HG03159 (cell line): Measurements from ENCODE around the gene RFX4.

Experiments
- ATAC-seq: cut with Tn5 transposase; IDR thresholded peaks from one replicate; pipeline ENCODE4 v1.9.1; 2021; ENCODE audit warnings: mild to moderate bottlenecking, moderate library complexity; ENCODE audit not compliant: unreplicated experiment

RFX4 gene

DNA sequence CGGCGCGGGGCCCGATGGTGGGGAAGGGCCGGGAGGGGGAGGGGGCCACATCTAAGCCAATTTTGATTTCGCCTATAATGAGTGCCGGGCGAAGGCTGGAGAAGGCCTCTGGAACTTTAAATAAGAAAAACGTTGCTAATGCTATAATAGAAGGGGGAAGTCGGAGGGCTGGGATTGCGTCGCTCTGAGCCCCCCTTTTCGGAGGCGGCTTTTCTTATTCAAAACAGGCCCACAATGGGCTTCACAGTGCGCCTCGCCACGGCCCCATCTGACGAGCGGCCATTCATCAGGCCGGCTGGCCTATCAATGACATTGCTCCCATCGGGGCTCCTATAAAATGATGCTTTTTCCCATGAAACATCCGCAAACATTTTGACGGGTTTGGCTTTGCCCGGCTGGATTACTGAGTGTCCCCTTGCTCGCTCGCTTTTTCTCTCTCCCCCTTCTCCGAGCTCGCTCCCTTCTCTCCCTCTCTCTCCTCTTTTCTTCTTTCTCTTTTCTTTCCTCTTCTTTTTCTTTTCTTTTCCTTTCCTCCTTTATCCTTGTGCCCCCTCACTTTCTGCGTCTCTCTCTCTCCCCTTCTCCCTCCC is at the start of gene RFX4:
TSS of gene RFX4 (plus strand) at position 364 of the 590 bp plus-strand sequence. CDS start 317 bp downstream, outside the sequence.
- no peak for ATAC-seq

- no peak for ATAC-seq
Measured at GRCh38 chr12:106541201-106541600, 41.6 kb upstream of the RFX4 start.

- ATAC-seq = no peak
Measured at GRCh38 chr12:106551410-106551809, 31.4 kb upstream of the RFX4 start.

DNA sequence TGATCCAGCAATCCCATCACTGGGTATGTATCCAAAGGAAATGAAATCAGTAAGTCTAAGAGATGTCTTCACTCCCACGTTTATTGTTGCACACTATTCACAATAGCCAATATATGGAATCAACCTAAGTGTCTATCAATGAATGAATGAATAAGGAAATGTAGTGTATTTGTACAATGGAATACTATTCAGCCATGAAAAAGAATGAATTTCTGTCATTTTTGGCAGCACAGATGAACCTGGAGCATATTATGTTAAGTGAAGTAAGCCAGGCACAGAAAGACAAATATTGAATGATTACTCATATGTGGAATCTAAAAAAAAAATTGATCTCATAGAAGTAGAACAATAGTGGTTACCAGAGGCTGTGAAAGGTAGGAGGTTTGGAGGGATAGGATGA is 30.6 kb upstream of the RFX4 start:
- no peak for ATAC-seq

GRCh38 chr12:106564678-106565329 is 18.0 kb upstream of the RFX4 start:
- ATAC-seq = no peak

- ATAC-seq = no peak
Measured at GRCh38 chr12:106566771-106567170, 16.0 kb upstream of the RFX4 start.

DNA sequence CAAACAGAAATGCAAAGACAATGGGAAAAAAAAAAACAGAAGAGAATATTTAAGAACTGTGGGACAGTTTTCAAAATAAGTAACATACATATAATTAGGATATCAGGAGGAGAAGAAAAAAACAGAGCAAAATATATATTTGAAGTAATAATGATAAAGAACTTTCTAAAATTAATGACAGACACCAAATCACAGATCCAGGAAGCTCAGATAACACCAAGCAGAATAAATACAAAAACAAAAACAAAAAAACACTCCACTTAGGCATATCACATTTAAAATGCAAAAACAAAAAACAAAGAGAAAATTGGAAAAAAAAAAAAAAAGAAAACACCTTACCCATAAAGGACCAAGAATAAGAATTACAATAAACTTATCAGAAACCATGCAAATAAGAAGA is 9.6 kb upstream of the RFX4 start:
- ATAC-seq = no peak

DNA sequence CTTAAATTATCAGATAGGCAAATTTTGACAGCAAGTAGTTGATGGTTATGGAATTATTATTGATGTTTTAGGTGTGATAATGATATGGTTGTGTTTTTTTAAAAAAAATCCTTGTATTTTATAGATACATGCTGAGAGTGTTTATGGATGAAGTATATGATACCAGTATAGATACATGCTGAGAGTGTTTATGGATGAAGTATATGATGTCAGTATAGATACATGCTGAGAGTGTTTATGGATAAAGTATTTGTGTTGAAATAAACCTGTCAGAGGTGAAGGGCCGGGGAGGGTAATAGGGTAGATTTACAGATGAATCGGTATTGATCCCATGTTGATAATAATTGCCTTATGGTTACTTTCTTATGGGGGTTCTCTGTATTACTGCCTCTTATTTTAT is 6.0 kb upstream of the RFX4 start:
- ATAC-seq = no peak

DNA sequence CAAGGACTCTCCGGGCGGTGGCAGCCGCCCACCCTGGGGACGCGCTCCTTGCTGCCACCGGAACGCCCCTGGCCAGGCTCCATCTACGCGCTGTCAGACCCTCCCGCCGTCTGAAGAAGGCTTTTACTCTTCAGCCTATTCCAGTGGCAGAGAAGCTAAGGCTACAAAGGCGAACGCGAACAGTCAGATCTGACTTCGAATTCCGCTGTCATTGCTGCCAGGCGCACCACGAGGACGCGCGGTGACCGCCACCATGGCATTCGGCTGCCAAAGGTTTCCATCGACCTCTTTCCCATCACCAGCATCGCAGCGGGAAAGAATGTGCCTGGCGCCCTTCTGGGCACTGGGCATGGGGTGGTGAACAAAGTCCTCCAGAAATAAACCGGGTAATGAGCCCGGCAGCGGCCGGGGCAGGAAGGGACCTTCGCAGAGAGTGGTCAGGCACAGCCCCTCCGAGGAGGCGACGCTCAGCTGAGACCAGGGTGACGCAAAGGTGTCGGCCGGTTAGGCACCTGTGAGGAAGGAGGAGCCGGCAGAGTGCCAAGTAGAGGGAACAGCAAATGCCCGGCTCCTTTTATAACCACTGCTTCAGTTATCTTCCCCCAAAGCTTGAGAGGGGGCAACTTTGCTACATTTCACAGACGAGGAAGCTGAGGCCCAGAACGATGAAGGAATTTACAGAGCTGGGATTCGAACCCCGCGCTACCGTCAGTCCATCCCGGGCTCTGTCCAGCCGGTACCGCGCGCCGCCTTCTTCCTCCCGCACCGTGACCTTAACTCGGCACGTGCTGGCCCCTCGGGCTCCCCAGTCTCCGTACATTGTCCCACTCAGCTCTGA is 1.9 kb upstream of the RFX4 start:
- no peak for ATAC-seq

- ATAC-seq = no peak
Measured at GRCh38 chr12:106581543-106582248, 1.1 kb upstream of the RFX4 start.

- ATAC-seq = no peak
Measured at GRCh38 chr12:106582249-106582591, 584 bp upstream of the RFX4 start.

DNA sequence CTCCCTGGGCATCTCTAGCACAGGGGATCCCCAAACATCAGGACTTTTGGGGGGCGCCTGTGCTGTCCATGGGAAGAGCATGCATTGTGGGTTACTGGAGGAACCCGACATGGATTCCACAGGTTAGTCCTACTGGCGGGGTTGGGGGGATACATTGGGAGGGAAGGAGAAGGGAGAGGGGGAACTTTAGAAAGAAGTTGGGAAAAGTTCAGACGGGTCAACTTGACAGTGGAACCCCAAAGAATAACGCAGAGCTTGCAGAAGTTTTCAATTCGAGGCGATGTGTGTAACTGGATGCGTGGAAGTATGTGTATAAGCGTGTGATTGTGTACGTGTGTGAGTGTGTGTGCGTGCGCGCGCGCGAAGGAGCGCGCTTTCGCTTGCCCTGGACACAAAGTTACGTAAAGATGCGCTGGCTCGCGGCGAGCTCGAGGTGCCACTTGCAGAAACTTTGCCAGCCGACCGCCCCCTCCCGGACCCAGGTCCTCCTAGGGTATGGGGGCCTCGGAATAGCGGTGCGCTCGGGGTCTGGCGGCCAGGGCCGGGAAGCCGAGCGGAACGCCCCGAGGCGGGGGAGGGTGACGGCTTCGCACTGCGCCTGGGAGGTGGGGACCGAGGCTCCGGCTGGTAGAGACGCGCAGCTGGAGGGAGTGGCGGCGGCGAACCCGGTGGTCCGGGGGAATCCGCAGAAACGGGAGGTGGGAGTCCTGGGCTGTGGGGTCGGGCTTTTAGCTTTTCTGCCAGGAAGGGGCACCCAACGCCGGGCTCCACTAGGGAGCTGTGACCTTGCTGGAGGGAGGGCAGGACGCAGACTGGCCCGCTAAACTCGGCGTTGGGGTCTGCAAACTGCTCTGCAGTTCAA is 669 bp downstream of the RFX4 start:
- no peak for ATAC-seq

DNA sequence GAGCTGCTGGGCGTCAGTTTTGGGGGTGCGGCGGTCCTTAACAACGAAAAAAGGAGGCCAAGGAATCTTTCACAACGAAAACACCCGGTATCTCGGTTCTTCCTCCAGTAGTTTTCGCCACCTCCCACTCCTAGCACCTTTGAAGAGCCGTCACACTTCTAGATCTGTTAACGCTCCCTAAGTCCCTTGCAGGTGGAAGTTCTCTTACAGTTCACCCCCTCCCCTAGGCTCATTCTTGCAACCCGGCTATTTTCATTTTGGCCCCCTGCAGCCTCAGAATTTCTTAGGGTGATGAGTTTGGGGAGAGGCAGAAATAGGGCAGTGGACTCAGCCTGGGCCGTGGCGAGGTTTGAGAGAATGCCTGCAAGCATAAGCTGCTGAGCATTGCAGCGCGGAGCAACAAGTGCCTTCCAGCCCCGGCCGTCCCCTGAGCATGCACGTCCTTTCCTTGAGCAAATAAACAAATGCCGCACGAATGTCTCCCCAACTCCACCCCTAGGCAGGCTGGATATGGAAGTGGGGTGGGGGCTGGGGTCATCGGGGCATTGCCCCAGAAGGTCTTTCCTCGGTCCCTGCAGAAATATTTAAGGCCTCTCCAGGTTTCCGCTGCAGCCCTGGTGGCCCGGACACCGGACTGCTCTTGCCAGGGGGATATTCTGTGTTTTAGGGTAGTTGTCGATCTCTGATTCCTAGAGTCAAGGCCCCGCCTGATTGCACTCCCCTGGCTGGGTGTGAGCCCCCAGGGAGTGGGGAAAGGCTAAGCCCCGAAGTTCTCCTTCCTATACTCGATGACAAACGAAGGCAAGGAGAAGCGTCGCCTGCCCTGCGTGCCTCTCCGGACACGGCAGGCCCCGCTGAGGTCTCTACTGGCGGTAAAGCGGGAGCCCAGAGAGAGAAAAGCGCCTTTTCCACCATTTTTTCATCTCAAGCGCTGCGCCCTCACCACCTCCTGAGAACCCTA is 1.6 kb downstream of the RFX4 start:
- ATAC-seq = no peak

DNA sequence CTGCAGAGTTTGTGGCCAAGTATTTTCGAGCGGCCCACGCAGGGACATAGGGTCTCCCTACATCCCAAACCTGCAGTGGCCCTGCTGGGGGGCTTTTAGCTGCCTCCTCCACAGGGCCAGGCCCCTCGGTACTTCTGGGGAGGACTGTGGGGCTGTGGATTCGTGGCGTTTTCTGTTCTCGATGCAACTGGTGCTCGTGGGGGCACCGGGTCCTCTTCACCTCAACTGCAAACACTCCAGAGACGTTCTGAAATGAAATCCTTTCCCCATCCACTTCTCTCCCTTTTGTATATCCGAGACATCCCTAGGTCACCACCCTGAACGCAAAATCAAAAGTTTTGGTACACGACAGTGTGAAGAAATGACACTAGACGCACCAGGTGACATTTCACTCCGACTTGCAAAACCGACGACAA is 2.3 kb downstream of the RFX4 start:
- no peak for ATAC-seq

DNA sequence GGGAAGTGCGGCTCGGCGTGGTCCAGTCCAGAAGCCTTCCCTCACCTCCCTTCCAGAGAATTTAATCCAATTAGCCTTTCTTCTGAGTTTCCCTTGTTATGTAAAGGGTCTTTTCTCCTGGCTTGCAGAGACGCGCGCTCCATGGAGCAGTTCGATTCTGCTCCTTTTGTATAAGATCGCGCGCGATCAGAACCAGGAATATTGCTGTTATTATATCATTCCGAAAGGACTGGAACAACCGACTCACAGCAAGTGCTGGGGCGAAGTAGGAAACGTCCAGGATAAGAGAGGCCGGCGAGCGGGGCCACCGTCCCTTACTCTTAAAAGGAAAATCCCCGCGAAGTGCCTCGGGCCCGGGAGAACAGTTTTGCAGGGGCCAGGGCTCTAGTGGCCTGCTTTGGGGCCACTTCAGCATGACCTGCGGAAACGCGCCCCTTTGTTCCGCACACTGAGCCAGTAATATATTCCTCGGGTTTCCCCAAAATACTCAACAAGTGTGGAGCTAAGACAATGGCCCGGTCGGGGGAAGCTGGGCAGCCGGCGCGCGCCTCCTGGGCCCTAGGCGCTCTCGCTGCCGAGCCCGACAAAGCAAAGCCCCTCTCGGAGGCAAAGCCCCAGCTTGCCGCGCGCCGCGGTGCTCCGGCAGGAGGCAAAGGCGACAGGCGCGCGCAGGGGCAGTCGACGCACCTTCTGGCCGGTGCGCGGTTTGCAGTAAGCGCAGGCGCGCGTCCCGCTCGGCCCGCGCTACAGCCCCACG is 2.9 kb downstream of the RFX4 start:
- no peak for ATAC-seq

GRCh38 chr12:106586278-106586802 is 3.5 kb downstream of the RFX4 start:
- ATAC-seq = no peak

DNA sequence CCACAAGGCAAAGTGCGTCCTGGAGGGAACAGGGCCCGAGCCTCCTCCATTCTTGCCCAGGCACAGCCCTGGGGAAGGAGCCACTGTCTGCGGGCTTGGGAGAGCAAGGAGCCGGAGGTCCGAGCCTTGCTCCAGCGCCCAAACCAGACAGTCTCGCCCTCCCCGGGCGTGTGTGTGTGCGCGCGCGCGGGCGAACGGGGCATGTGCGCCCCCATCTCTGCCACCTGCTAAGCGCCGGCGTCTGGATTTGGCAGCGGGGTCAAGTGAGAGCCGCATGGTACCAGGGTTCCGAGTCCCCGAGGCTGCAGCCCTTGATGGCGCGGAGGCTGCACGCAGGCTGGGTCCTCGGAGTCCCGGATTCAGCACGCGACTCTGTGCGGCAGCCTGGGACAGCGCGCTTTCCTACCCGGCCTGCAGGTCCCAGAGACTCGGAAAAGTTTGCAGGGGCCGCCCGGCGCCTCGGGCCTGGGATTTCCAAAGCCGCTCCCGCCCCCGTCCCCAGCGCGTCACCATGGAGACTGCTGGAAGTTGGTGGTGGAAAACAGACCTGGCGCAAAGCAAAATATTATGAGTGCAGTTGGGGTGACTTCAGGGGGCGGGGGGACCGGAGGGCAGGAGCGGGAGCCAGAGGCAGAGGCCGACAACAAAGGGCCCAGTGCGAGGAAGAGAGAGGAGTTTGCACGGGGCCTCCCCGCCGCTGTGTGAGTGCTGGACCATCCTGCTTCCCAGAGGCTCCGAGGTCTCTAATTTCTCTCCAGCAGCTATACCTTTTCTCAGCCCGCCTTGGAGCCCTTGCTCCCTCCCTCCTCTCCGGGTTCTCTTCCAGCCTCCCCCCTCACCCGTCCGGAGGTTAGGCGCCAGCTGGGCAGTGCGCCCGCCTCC is 4.2 kb downstream of the RFX4 start:
- ATAC-seq = no peak
